Measurements from ENCODE around the gene TNFRSF12A. TPM values are rescaled to one million over a fixed set of nuclear protein-coding genes. Genes with fewer than 3 reads are reported as not detected.
"Not testable (repeated sequence)": the region's sequence is repeated elsewhere in the genome, so short reads cannot be mapped to it uniquely, and the experiment has no call there.

TNFRSF12A gene
- polyA plus RNA-seq, 3 donors from 2014 or later, result 1.2 to 1.4 (median 1.4) TPM

- peaks cover 54 to 59% of the 10 kb centered on the region in 2 donors for H3K4me1 Mint-ChIP-seq
- peaks cover 2 to 5% (median 4%) of the 10 kb centered on the region in 3 donors for H3K27me3 Mint-ChIP-seq (ENCODE audit: low read depth in 3 of 3)
- H3K36me3 Mint-ChIP-seq, result peaks cover 0 to 19% (median 18%) of the 10 kb centered on the region in 3 donors
- no peak for DNase-seq
- H3K27ac Mint-ChIP-seq, result peak overlapping the region; percentile 92 to 99 (median 94)
- peak overlapping the region; percentile 85 to 99 (median 93) for H3K4me3 Mint-ChIP-seq
- no peaks in the 10 kb centered on the region for H3K9me3 Mint-ChIP-seq
These were observed 45.7 kb downstream of the TNFRSF12A start for GRCh38 chr16:3065742-3066439.

GRCh38 chr16:3066440-3066748 lies 46.2 kb downstream of the TNFRSF12A start:
- Mint-ChIP-seq H3K4me1 (peaks cover 59 to 64% of the 10 kb centered on the region in 2 donors), H3K4me3 (peak overlapping the region; percentile 85 to 99 (median 93))

GRCh38 chr16:3068487-3068886 lies 48.3 kb downstream of the TNFRSF12A start:
- Mint-ChIP-seq H3K9me3 (no peaks in the 10 kb centered on the region), H3K36me3 (peaks cover 0 to 19% (median 18%) of the 10 kb centered on the region in 3 donors), H3K4me3 (peak overlapping the region; percentile 83 to 98 (median 85)), H3K27ac (peak overlapping the region; percentile 88 to 99 (median 93)), H3K4me1 (peaks cover 75 to 79% of the 10 kb centered on the region in 2 donors), H3K27me3 (ENCODE audit: low read depth in 3 of 3) (peaks cover 2 to 9% (median 9%) of the 10 kb centered on the region in 3 donors)
- DNase-seq, result no peak

More at GRCh38 chr16:3066440-3066748, 46.2 kb downstream of the TNFRSF12A start:
- no peak for DNase-seq
- peaks cover 0 to 19% (median 18%) of the 10 kb centered on the region in 3 donors for H3K36me3 Mint-ChIP-seq
- H3K9me3 Mint-ChIP-seq, result no peaks in the 10 kb centered on the region
- H3K27me3 Mint-ChIP-seq (ENCODE audit: low read depth in 3 of 3), result peaks cover 2 to 5% (median 4%) of the 10 kb centered on the region in 3 donors
- peak overlapping the region; percentile 92 to 99 (median 94) for H3K27ac Mint-ChIP-seq

DNA sequence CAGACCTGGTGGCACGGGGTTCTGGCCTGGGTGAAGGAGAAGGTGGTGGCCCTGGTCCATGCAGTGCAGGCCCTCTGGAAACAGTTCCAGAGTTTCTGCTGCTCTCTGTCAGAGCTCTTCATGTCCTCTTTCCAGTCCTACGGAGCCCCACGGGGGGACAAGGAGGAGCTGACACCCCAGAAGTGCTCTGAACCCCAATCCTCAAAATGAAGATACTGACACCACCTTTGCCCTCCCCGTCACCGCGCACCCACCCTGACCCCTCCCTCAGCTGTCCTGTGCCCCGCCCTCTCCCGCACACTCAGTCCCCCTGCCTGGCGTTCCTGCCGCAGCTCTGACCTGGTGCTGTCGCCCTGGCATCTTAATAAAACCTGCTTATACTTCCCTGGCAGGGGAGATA lies 49.0 kb downstream of the TNFRSF12A start:
- peaks cover 0 to 19% (median 18%) of the 10 kb centered on the region in 3 donors for H3K36me3 Mint-ChIP-seq
- DNase-seq, H3K9me3 Mint-ChIP-seq: not testable (repeated sequence)
- peak overlapping the region; percentile 37 to 82 (median 66) for H3K4me3 Mint-ChIP-seq
- peaks cover 81% of the 10 kb centered on the region in 2 donors for H3K4me1 Mint-ChIP-seq
- H3K27me3 Mint-ChIP-seq (ENCODE audit: low read depth in 3 of 3), result peaks cover 3 to 12% (median 11%) of the 10 kb centered on the region in 3 donors
- peak overlapping the region; percentile 86 to 95 (median 93) for H3K27ac Mint-ChIP-seq

GRCh38 chr16:3070608-3071111 lies 50.5 kb downstream of the TNFRSF12A start:
- DNase-seq, result no peak
- H3K36me3 Mint-ChIP-seq, result peaks cover 0 to 17% (median 16%) of the 10 kb centered on the region in 3 donors
- no peaks in the 10 kb centered on the region for H3K9me3 Mint-ChIP-seq
- peak overlapping the region in 1 of 5 donors; percentile 82 for H3K4me3 Mint-ChIP-seq
- H3K4me1 Mint-ChIP-seq, result peaks cover 88 to 89% of the 10 kb centered on the region in 2 donors
- peak overlapping the region; percentile 86 to 95 (median 93) for H3K27ac Mint-ChIP-seq
- H3K27me3 Mint-ChIP-seq (ENCODE audit: low read depth in 3 of 3), result peaks cover 4 to 19% (median 18%) of the 10 kb centered on the region in 3 donors

DNA sequence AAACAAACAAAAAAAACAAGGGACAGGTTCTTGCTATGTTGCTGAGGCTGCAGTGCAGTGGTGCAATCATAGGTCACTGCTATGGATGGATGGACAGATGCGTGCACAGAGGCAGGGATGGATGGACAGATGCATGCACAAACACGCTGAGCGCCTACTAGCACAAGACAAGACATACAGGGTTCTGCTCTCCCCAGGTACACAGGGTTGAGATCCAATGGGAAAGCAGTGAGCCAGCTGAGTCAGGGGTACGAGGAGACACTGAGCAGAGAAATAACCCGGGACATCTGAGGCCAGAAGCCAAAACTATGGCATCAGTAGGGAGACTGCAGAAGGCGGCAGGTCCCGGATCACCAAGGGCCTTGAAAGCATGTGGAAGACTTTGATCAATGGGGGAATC lies 51.5 kb downstream of the TNFRSF12A start:
- H3K4me3 Mint-ChIP-seq, result peak overlapping the region; percentile 51 to 67 (median 57)
- DNase-seq, result no peak
- peaks cover 4 to 20% (median 16%) of the 10 kb centered on the region in 3 donors for H3K27me3 Mint-ChIP-seq (ENCODE audit: low read depth in 3 of 3)
- peaks cover 94 to 95% of the 10 kb centered on the region in 2 donors for H3K4me1 Mint-ChIP-seq
- H3K36me3 Mint-ChIP-seq, result peaks cover 0 to 16% (median 15%) of the 10 kb centered on the region in 3 donors
- peak overlapping the region; percentile 86 to 94 (median 91) for H3K27ac Mint-ChIP-seq
- no peaks in the 10 kb centered on the region for H3K9me3 Mint-ChIP-seq

Other genes with a start within 250 kb of the TNFRSF12A start
- 100 to 1,000 TPM; 252 to 523 (median 328) TPM for gene ELOB, start 243.1 kb upstream of the TNFRSF12A start, polyA plus RNA-seq
- gene PRSS33, start 232.8 kb upstream of the TNFRSF12A start, polyA plus RNA-seq, result 1 to 10 TPM in 2 of 3 donors, not detected in 1; 1.1 to 4.0 TPM
- not detected for gene PRSS41, start 221.9 kb upstream of the TNFRSF12A start, polyA plus RNA-seq
- gene PRSS21, start 203.1 kb upstream of the TNFRSF12A start, polyA plus RNA-seq, result 10 to 100 TPM in 1 of 3 donors, 1 to 10 TPM in 2; 3.1 to 11.0 (median 6.8) TPM
- 1 to 10 TPM; 1.2 to 3.9 (median 1.5) TPM for gene ZG16B, start 190.1 kb upstream of the TNFRSF12A start, polyA plus RNA-seq
- gene PRSS22, start 162.2 kb upstream of the TNFRSF12A start, polyA plus RNA-seq, result under 1 TPM in 2 of 3 donors, not detected in 1; 0.23 to 0.40 TPM
- gene FLYWCH2, start 137.2 kb upstream of the TNFRSF12A start, polyA plus RNA-seq, result 10 to 100 TPM; 15.9 to 24.5 (median 18.3) TPM
- 10 to 100 TPM in 1 of 3 donors, 1 to 10 TPM in 2; 2.5 to 16.1 (median 4.8) TPM for gene FLYWCH1, start 108.4 kb upstream of the TNFRSF12A start, polyA plus RNA-seq
- gene KREMEN2, start 56.1 kb upstream of the TNFRSF12A start, polyA plus RNA-seq, result not detected
- gene PAQR4, start 51.0 kb upstream of the TNFRSF12A start, polyA plus RNA-seq, result 1 to 10 TPM; 2.7 to 3.5 (median 2.7) TPM
- gene PKMYT1, start 39.9 kb upstream of the TNFRSF12A start, polyA plus RNA-seq, result 1 to 10 TPM in 2 of 3 donors, not detected in 1; 3.2 to 4.3 TPM
- not detected for gene CLDN9, start 7.4 kb upstream of the TNFRSF12A start, polyA plus RNA-seq
- not detected for gene CLDN6, start 2.2 kb upstream of the TNFRSF12A start, polyA plus RNA-seq
- 10 to 100 TPM; 17.2 to 37.3 (median 21.5) TPM for gene HCFC1R1, start 3.6 kb downstream of the TNFRSF12A start, polyA plus RNA-seq
- gene THOC6, start 3.7 kb downstream of the TNFRSF12A start, polyA plus RNA-seq, result 10 to 100 TPM; 40.1 to 45.4 (median 42.1) TPM
- not detected for gene BICDL2, start 16.6 kb downstream of the TNFRSF12A start, polyA plus RNA-seq
- gene MMP25, start 26.2 kb downstream of the TNFRSF12A start, polyA plus RNA-seq, result 1 to 10 TPM in 1 of 3 donors, under 1 TPM in 2; 0.19 to 2.2 (median 0.73) TPM
- 1,000 to 10,000 TPM in 1 of 3 donors, 100 to 1,000 TPM in 2; 878 to 1,331 (median 944) TPM for gene IL32, start 45.3 kb downstream of the TNFRSF12A start, polyA plus RNA-seq
- under 1 TPM in 1 of 3 donors, not detected in 2; 0.13 TPM for gene ZSCAN10, start 78.9 kb downstream of the TNFRSF12A start, polyA plus RNA-seq
- under 1 TPM in 1 of 3 donors, not detected in 2; 0.13 TPM for gene ZNF205, start 92.2 kb downstream of the TNFRSF12A start, polyA plus RNA-seq
- 1 to 10 TPM; 1.7 to 4.5 (median 2.4) TPM for gene ZNF213, start 114.7 kb downstream of the TNFRSF12A start, polyA plus RNA-seq
- gene OR1F1, start 167.8 kb downstream of the TNFRSF12A start, polyA plus RNA-seq, result not detected
- 10 to 100 TPM in 1 of 3 donors, 1 to 10 TPM in 2; 6.2 to 14.5 (median 9.8) TPM for gene ZNF200, start 214.8 kb downstream of the TNFRSF12A start, polyA plus RNA-seq
- under 1 TPM in 2 of 3 donors, not detected in 1; 0.32 to 0.46 TPM for gene MEFV, start 236.3 kb downstream of the TNFRSF12A start, polyA plus RNA-seq